Measurements from ENCODE around the gene AFF3. TPM values are rescaled to one million over a fixed set of nuclear protein-coding genes. Genes with fewer than 3 reads are reported as not detected.

The AFF3 gene
- total RNA-seq, 1 experiment from 2014 or later: 0.61 TPM

DNA sequence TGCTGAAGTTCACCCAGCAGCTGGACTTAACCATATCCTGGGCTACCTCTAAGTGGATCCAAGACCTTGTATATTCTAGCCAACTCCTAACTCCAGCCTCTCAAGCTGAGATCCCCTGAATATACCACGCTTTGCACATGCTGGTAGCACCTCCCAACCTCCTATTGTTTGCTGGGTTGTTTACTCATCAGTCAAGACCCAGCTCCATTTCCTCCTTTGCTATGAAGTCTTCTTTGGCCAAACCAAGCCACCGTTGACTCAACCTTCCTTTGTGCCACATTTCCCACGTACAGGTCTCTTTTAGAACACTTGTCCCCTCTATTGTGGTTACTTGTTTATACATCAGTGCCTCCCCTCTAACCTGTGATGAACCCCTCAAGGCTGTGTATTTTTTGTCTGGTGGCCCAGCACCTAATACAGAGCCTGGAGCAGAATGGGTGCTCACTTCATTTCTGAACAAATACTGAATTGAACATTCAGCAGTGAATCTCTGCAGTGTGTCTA lies 384.7 kb downstream of the AFF3 start:
- H3K9me2 ChIP-seq (ENCODE audit: insufficient read depth): no peaks in the 10 kb centered on the region
- no peak overlapping the region for H3K27ac ChIP-seq (ENCODE audit: low read depth, low read length)
- no peak overlapping the region for H3K4me2 ChIP-seq (ENCODE audit: low read length)
- TF ChIP-seq FOSL1 (IDR thresholded peaks at IDR 0.05; ENCODE audit: low read depth): no peak
- TF ChIP-seq EZH2phosphoT487 (IDR thresholded peaks at IDR 0.05; ENCODE audit: borderline replicate concordance): no peak
- no peak for TF ChIP-seq TCF7L2 (IDR thresholded peaks at IDR 0.05; ENCODE audit: borderline replicate concordance, extremely low read depth, insufficient read depth, insufficient read length)
- no peak for TF ChIP-seq ZNF274 (IDR thresholded peaks at IDR 0.05; ENCODE audit: low read depth, low read length)
- TF ChIP-seq RAD21 (IDR thresholded peaks at IDR 0.05; ENCODE audit: low read depth): no peak
- TF ChIP-seq, protein P1, sequence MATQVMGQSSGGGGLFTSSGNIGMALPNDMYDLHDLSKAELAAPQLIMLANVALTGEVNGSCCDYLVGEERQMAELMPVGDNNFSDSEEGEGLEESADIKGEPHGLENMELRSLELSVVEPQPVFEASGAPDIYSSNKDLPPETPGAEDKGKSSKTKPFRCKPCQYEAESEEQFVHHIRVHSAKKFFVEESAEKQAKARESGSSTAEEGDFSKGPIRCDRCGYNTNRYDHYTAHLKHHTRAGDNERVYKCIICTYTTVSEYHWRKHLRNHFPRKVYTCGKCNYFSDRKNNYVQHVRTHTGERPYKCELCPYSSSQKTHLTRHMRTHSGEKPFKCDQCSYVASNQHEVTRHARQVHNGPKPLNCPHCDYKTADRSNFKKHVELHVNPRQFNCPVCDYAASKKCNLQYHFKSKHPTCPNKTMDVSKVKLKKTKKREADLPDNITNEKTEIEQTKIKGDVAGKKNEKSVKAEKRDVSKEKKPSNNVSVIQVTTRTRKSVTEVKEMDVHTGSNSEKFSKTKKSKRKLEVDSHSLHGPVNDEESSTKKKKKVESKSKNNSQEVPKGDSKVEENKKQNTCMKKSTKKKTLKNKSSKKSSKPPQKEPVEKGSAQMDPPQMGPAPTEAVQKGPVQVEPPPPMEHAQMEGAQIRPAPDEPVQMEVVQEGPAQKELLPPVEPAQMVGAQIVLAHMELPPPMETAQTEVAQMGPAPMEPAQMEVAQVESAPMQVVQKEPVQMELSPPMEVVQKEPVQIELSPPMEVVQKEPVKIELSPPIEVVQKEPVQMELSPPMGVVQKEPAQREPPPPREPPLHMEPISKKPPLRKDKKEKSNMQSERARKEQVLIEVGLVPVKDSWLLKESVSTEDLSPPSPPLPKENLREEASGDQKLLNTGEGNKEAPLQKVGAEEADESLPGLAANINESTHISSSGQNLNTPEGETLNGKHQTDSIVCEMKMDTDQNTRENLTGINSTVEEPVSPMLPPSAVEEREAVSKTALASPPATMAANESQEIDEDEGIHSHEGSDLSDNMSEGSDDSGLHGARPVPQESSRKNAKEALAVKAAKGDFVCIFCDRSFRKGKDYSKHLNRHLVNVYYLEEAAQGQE (IDR thresholded peaks at IDR 0.05; ENCODE audit: low read depth): no peak
- no peak for TF ChIP-seq YY1 (IDR thresholded peaks at IDR 0.05; ENCODE audit: extremely low read depth, insufficient replicate concordance, low read depth, low read length)
- TF ChIP-seq ZBTB33 (IDR thresholded peaks at IDR 0.05; ENCODE audit: extremely low read depth, insufficient replicate concordance, low read length): no peak
- no peak for TF ChIP-seq EGR1 (IDR thresholded peaks at IDR 0.05; ENCODE audit: low read depth)
- no peak for TF ChIP-seq JUND (IDR thresholded peaks at IDR 0.05)
- TF ChIP-seq ATF3 (IDR thresholded peaks at IDR 0.05): no peak
- no peak for TF ChIP-seq SRF (IDR thresholded peaks at IDR 0.05; ENCODE audit: low read depth)
- TF ChIP-seq, protein P2, sequence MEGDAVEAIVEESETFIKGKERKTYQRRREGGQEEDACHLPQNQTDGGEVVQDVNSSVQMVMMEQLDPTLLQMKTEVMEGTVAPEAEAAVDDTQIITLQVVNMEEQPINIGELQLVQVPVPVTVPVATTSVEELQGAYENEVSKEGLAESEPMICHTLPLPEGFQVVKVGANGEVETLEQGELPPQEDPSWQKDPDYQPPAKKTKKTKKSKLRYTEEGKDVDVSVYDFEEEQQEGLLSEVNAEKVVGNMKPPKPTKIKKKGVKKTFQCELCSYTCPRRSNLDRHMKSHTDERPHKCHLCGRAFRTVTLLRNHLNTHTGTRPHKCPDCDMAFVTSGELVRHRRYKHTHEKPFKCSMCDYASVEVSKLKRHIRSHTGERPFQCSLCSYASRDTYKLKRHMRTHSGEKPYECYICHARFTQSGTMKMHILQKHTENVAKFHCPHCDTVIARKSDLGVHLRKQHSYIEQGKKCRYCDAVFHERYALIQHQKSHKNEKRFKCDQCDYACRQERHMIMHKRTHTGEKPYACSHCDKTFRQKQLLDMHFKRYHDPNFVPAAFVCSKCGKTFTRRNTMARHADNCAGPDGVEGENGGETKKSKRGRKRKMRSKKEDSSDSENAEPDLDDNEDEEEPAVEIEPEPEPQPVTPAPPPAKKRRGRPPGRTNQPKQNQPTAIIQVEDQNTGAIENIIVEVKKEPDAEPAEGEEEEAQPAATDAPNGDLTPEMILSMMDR (IDR thresholded peaks at IDR 0.05 in 2 of 3, conservative IDR thresholded peaks at IDR 0.05 in 1 of 3; ENCODE audit: borderline replicate concordance in 1 of 3, insufficient read depth in 1 of 3, low read depth in 2 of 3, low read length in 2 of 3): no peak
- TF ChIP-seq, protein P3, sequence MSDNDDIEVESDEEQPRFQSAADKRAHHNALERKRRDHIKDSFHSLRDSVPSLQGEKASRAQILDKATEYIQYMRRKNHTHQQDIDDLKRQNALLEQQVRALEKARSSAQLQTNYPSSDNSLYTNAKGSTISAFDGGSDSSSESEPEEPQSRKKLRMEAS (IDR thresholded peaks at IDR 0.05): no peak
- TF ChIP-seq ELF1 (IDR thresholded peaks at IDR 0.05; ENCODE audit: borderline replicate concordance, low read depth): no peak
- no peak for TF ChIP-seq ZFX (IDR thresholded peaks at IDR 0.05)
- no peak for TF ChIP-seq CBX3 (IDR thresholded peaks at IDR 0.05; ENCODE audit: low read depth)
- ChIA-PET POLR2A (no interaction called here), CTCF (no interaction called here), RAD21 (ENCODE audit: low non-redundant PET in 1 of 2, low total read pairs in 2 of 2, uncharacterized antibody in 2 of 2, unreplicated experiment in 2 of 2) (no interaction called here)
- BruUV-seq (replicated peaks): no TSS peak
- no peak overlapping the region for H3K4me3 ChIP-seq (replicated peaks in 1 of 2; ENCODE audit: low read depth in 1 of 2, low read length in 2 of 2)
- H4K20me1 ChIP-seq (ENCODE audit: insufficient read depth): no peaks in the 10 kb centered on the region
- H3K4me1 ChIP-seq (ENCODE audit: control insufficient read depth in 1 of 2, insufficient read depth in 2 of 2, low read length in 2 of 2): no peaks in the 10 kb centered on the region
- H3K27me3 ChIP-seq (ENCODE audit: insufficient read depth, low read length): peaks cover 78% of the 10 kb centered on the region
- no peak overlapping the region for H3K9ac ChIP-seq (ENCODE audit: low read length)
- no peaks in the 10 kb centered on the region for H3K36me3 ChIP-seq (ENCODE audit: control insufficient read depth in 1 of 2, insufficient read depth in 2 of 2, low read length in 2 of 2)
- H3K79me2 ChIP-seq (ENCODE audit: insufficient read depth, low read length): no peaks in the 10 kb centered on the region
- H2AFZ ChIP-seq (ENCODE audit: low read depth, low read length, poor library complexity, severe bottlenecking): no peak overlapping the region
- no peaks in the 10 kb centered on the region for H3K9me3 ChIP-seq (ENCODE audit: control insufficient read depth in 1 of 2, insufficient read depth in 1 of 2, low read depth in 1 of 2, low read length in 2 of 2)
- intact Hi-C loops (cut with micrococcal nuclease): no loop called here
- no peak for DNase-seq (ENCODE audit: low read depth, low spot score)
- ATAC-seq: no peak

All from HCT116 (cell line).